ENCODE results near the gene WAC.
"Not testable (repeated sequence)": the region's sequence is repeated elsewhere in the genome, so short reads cannot be mapped to it uniquely, and the experiment has no call there.

WAC gene

DNA sequence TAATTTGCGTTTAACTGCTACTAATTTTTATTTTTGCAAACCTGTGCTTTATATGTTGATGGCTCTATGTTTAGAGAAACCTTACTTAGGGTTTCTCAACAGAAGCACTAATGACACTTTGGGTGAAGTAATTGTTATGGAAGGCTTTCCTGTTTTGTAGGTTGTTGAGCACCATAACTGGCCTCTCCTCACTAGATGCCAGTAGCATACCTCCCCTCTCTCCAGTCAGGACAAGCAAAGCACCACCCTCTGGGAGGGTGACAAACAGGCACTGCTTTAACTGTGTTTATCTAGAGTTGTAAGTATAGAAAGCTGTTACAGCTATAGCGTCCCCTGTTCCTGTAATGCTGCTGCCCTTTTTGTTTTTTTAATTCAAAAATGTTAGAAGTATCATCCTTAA, 60.9 kb downstream of the WAC start:
- no peak for DNase-seq
- in situ Hi-C loops (cut with HindIII; ENCODE audit: low pct_ligation_motif_present, low pct_unique_long_range_greater_than_20kb, low sequenced_read_pairs): no loop called here

DNA sequence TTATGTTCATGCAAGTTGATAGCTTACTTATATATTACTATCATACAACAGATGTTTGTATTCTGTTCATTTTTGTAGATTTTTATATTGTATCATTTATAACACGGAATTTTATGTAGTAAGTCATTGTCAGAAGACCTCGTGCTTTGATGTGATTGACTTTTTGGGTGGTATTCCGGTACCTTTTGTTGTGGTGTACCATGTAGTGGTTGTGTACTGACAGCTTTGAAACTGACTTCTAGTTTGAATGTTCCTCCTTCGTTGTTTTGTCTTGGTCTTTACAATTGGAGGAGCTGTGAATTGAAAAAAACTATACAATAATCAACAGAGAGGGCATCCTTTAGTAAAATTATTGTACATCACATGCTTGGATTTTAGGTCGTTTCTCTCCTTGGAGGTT, 61.5 kb downstream of the WAC start:
- in situ Hi-C loops (cut with HindIII; ENCODE audit: low pct_ligation_motif_present, low pct_unique_long_range_greater_than_20kb, low sequenced_read_pairs): no loop called here
- DNase-seq: no peak

DNA sequence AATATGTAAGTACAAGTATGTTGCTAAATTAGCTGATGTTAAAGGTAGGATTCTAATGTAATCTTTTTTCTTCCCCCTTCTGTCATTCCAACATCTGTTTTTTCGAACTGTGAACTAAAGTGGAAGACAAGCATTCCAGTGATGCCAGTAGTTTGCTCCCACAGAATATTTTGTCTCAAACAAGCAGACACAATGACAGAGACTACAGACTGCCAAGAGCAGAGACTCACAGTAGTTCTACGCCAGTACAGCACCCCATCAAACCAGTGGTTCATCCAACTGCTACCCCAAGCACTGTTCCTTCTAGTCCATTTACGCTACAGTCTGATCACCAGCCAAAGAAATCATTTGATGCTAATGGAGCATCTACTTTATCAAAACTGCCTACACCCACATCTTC, 62.7 kb downstream of the WAC start:
- no peak for DNase-seq
- in situ Hi-C loops (cut with HindIII; ENCODE audit: low pct_ligation_motif_present, low pct_unique_long_range_greater_than_20kb, low sequenced_read_pairs): no loop called here

DNA sequence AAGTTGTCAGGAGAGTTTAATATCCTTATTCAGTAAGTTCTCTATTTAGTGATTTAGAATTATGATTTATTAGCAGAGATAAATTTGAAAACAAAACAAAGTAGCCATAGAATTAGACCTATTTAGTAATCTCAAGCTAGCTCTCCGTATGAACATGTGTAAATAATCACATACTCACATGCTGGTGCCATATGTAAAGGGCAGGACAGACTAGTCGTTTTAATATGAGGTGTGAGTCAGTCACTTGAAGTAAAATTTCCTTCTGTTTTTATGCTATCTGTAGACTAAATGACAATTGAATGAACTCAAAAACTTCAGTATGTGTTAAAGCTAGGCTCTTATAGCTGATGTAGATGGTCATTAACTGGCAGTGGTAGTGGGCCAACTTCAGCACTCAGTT, 67.1 kb downstream of the WAC start:
- in situ Hi-C loops (cut with HindIII; ENCODE audit: low pct_ligation_motif_present, low pct_unique_long_range_greater_than_20kb, low sequenced_read_pairs): no loop called here

DNA sequence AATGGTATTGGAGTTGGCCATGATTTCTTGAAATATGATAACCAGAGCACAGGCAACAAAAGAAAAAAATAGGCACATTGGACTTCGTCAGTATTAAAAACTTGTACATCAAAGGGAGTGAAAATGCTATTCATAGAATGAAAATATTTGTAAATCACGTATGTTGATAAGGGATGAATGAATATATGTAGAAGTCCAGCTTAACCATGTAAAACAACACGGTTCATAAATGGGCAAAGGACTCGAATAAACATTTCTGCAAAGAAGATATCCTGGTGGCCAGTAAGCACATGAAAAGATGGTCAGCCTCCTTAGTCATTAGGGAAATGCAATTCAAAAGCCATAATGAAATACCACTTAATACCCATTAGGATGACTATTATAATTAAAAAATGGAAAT, 68.1 kb downstream of the WAC start:
- in situ Hi-C loops (cut with HindIII; ENCODE audit: low pct_ligation_motif_present, low pct_unique_long_range_greater_than_20kb, low sequenced_read_pairs): no loop called here
- no peak for DNase-seq

More for the DNA sequence above, 67.1 kb downstream of the WAC start:
- DNase-seq: no peak

DNA sequence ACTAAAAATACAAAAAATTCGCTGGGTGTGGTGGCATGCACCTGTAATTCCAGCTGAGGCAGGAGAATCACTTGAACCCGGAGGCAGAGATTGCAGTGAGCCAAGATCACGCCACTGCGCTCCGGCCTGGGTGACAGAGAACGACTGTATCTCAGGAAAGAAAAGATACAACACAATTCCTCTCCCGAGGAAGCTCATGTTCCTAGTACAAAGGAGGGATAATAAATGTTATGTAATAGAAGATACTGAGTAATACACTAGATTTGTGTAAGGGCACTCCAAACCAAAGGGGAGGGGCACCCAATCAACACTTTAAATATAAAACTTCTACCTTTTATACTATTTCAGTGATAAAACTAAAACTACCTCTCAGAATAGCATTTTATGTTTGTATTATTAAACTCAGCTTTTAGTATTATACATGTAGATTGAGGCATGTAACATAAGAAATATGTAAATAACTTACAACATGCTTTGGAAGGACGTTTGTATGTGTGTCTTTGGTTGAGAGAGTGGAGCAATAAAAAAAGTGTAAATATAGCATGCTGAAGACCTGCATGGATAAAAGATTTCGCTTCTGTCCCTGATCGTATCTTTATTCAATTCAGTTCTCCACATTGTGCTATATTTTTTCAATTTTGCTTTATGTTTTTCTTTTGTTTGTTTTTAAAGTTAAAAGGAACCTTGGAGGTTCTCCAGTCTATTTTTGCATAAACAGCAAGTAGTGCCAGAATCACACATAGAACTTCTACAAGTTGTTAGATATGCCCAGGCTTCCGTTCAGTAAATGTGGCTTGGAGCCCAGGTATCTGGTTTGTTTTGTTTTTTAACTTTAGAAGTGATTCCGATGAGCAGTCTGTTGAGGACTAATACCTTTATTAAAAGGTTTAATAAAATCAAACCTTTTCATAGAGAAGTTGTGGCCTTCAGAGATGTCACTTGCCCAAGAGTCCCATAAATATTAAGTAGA, 71.9 kb downstream of the WAC start:
- DNase-seq: no peak
- in situ Hi-C loops (cut with HindIII; ENCODE audit: low pct_ligation_motif_present, low pct_unique_long_range_greater_than_20kb, low sequenced_read_pairs): no loop called here

DNA sequence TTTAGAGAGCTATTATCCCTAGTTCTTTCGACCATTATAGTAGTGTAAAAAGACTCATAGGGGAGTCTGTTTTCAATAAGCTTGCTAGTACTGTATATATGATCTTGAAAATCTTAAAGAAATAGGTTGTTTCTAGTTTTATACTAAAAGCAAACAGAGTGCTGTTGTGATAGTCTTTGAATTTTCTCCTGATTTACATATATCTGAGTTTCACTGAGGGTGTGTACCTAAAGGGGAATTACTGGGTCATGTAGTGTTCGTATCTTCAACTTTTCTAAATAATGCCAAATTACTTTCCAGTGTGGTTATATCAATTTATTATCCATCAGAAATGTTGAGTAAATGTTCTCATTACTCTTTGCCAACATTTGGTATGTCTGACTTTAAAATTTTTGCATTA, 73.7 kb downstream of the WAC start:
- in situ Hi-C loops (cut with HindIII; ENCODE audit: low pct_ligation_motif_present, low pct_unique_long_range_greater_than_20kb, low sequenced_read_pairs): no loop called here
- DNase-seq: no peak

DNA sequence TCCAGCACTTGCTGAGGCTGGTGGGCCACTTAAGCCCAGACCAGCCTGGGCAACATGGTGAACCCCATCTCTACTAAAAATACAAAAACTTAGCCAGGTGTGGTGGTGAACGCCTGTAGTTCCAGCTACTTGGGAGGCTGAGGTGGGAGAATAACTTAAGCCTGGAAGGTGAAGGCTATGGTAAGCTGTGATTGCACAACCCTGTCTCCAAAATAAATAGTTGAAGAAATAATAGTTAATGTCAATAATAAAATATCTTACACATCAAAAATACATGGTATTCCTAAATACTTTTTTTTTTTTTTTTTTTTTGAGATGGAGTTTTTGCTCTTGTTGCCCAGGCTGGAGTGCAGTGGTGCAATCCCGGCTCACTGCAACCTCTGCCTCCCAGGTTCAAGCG, 76.7 kb downstream of the WAC start:
- DNase-seq; in situ Hi-C loops (cut with HindIII; ENCODE audit: low pct_ligation_motif_present, low pct_unique_long_range_greater_than_20kb, low sequenced_read_pairs): not testable (repeated sequence)

DNA sequence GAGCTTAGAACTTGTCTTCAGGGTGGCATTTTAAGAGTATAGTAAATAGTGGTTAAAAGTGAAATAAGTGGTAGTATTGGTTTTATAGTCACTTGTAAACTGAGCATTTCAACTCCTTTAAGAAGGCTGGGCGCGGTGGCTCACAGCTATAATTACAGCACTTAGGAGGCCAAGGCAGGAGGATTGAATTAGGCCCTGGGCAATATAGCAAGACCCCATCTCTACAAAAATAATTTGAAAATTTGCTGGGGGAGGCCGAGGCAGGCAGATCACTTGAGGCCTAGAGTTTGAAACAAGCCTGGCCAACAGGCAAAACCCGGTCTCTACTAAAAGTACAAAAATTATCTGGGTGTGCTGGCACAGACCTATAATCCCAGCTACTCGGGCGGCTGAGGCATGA, 80.0 kb downstream of the WAC start:
- DNase-seq: no peak
- in situ Hi-C loops (cut with HindIII; ENCODE audit: low pct_ligation_motif_present, low pct_unique_long_range_greater_than_20kb, low sequenced_read_pairs): no loop called here

DNA sequence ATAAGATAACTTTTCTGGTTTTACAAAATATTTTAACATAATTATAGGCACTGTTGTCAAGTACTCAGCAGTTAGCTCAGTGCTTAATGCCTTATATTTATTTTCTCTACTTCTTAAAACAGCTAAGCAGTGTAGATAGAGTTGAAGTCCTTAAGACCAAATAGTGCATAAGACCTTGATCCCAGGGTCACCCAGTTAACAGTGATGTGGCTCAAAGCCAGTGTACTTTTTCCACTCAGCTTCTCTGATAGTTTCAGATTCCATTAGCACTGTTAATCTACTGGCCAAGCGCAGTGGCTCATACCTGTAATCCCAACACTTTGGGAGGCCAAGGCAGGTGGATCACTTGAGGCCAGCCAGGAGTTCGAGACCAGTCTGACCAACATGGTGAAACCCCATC, 83.6 kb downstream of the WAC start:
- DNase-seq: no peak
- in situ Hi-C loops (cut with HindIII; ENCODE audit: low pct_ligation_motif_present, low pct_unique_long_range_greater_than_20kb, low sequenced_read_pairs): no loop called here

DNA sequence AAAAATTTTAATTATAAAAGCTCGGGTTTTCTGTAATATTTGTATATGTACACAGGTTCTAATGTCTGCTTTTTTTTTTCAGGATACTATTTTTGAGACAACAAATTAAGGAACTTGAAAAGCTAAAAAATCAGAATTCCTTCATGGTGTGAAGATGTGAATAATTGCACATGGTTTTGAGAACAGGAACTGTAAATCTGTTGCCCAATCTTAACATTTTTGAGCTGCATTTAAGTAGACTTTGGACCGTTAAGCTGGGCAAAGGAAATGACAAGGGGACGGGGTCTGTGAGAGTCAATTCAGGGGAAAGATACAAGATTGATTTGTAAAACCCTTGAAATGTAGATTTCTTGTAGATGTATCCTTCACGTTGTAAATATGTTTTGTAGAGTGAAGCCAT, 86.5 kb downstream of the WAC start:
- DNase-seq: no peak
- in situ Hi-C loops (cut with HindIII; ENCODE audit: low pct_ligation_motif_present, low pct_unique_long_range_greater_than_20kb, low sequenced_read_pairs): no loop called here

DNA sequence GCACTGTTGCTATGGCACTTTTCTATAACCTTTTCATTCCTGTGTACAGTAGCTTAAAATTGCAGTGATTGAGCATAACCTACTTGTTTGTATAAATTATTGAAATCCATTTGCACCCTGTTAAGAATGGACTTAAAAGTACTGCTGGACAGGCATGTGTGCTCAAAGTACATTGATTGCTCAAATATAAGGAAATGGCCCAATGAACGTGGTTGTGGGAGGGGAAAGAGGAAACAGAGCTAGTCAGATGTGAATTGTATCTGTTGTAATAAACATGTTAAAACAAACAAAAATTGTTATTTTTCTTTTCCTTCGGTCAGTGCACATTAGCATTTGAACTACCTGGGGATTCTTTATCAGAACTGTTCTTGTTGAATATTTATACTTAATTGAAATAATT, 87.3 kb downstream of the WAC start:
- in situ Hi-C loops (cut with HindIII; ENCODE audit: low pct_ligation_motif_present, low pct_unique_long_range_greater_than_20kb, low sequenced_read_pairs): no loop called here
- no peak for DNase-seq

DNA sequence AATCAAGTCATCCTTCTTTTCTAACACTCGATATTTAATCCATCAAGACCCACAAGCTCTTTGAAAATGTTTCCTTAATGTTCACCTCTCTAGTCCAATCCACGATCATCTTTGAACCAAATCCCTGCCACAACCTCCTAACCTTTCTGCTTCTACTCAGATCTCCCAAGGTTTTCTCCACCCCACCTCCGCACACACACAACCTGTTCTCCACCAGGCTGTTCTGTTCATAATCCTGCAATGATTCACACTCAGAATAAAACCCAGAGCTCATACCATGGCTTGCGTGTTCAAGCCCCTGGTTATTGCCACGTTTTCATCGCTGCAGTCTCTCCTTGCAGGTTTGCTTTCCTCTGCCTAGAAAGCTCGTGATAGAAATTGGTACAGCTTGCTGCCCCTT, 90.6 kb downstream of the WAC start:
- in situ Hi-C loops (cut with HindIII; ENCODE audit: low pct_ligation_motif_present, low pct_unique_long_range_greater_than_20kb, low sequenced_read_pairs): no loop called here
- no peak for DNase-seq

DNA sequence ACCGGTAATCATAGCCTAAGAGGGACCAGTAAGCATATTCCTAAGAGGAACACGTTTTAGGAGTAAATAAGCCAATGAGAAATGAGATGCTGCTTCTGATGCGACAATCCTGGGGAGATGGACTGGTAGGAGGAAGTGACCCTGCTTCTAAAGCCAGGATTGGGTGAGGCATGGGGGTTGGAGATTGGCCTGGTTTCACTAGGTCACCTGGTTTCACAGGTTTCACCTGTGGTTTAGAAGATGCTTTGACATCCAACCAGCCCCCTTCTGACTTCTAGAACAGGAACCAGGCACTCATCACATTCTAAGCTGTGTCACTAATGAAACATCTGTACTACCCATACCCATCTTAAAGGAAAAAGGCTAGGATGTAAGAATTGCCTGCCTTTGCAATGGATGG, 91.4 kb downstream of the WAC start:
- DNase-seq: no peak
- in situ Hi-C loops (cut with HindIII; ENCODE audit: low pct_ligation_motif_present, low pct_unique_long_range_greater_than_20kb, low sequenced_read_pairs): no loop called here

DNA sequence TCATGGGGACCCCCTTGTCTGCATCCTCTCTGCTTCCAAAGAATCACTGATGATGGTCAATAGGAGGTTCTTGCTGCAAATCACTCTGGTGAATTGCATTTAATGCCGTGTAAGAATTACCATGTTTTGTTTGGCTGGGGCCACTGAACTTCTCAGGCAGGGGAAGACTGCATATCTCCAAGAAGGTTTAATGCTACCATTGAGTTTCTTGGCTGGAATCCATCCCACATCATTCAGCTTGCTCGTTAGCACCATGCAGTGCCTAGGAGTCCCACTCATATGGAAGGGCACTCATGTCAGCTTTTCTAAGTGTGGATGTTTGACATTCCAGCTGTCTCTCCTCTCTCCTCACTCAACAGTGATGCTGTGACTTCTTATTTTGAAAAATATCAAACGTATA, 94.2 kb downstream of the WAC start:
- DNase-seq: no peak
- in situ Hi-C loops (cut with HindIII; ENCODE audit: low pct_ligation_motif_present, low pct_unique_long_range_greater_than_20kb, low sequenced_read_pairs): no loop called here

DNA sequence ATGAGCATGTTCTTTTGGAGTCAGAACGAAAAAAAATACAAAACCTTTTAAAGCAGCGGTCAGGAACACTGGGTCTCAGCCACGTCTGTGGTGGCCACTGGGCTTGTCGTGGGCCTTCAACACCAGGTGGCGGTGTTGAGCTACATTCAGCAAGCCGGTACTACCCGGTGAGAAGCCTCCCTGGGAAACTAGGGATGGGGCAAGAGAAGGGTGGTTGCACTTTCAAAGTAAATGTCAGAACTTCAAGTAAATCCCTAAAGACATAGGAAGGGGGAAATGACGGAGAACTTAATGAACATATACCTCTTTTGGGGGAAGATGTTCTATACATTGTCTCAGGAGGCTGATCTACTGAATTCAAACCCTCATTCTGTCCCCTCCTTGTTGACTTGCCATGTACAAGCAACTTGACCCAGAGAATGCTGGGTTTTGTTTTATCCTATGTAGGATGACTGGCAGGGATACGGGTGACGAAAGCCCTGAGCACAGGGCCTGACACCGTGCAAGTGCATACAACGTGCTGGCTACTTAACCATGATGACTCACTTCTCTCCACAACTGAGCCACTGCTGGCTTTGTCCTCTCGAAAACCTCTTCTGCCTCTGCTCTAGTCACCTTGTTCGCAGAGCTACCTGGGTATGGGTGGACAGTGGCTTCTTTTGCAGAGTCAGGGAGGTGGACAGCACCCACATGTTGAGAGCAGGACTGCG, 95.4 kb downstream of the WAC start:
- in situ Hi-C loops (cut with HindIII; ENCODE audit: low pct_ligation_motif_present, low pct_unique_long_range_greater_than_20kb, low sequenced_read_pairs): no loop called here
- peak; percentile 69 for DNase-seq

DNA sequence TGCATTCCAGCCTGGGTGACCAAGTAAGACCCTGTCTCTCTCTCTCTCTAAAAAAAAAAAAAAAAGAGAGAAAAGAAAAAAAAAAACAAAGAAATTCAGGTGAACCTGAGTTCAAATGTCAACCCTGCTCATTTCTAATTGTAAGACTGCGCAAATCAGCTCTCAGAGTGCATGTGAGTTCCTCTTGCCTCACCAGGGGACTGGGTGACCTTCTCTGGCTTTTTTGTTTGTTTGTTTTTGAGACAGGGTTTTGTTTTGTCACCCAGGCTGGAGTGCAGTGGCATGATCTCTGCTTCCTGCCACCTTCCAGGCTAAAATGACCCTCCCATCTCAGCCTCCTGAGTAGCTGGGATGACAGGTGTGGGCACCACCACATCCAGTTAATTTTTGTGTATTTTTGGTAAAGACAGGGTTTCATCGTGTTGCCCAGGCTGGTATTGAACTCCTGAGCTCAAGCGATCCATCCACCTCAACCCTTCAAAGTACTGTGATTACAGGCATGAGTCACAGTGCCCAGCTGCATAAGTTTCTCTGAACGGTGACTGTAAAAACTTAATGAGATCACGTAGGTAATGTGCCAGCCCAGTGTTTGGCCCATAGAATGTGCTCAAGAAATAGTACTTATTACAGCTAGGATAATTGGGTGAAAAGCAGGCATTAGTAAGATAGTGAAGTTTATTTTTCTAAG, 99.1 kb downstream of the WAC start:
- in situ Hi-C loops (cut with HindIII; ENCODE audit: low pct_ligation_motif_present, low pct_unique_long_range_greater_than_20kb, low sequenced_read_pairs): no loop called here
- DNase-seq: peak; percentile 31

DNA sequence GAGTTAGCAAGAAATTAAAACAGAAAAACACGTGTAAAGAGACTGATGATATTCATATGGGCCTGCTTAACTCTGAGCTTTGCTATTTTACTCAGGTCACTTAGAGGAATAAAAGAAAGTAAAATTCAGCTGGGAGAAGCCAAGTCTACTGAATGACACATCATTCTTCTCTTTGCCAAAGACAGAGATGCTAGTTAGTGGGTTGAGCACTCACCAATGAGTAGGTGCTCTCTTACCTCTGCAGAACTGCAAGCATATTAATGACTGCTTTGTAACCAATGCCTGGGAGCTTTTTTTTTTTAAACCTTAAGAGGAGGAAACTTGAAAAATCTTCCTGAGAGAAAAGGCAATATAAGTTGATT, 99.6 kb downstream of the WAC start:
- DNase-seq: no peak
- in situ Hi-C loops (cut with HindIII; ENCODE audit: low pct_ligation_motif_present, low pct_unique_long_range_greater_than_20kb, low sequenced_read_pairs): no loop called here

DNA sequence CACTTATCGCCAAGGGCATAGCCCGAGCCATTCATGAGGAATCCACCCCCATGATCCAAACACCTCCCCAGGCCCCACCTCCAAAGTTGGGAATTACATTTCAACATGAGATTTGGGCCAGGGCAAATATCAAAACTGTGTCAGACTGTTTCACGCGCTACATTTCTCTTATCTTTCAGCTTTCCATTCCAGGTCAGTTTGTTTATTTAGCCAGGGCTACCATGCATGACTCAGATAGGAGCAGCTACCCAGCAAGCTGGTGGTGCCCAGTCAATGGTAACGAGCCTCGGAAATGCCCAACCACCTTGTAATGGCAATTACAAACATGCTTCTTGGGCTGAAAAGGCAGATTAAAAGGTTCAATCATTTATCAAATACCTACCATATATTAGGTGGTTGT, 100.8 kb downstream of the WAC start:
- in situ Hi-C loops (cut with HindIII; ENCODE audit: low pct_ligation_motif_present, low pct_unique_long_range_greater_than_20kb, low sequenced_read_pairs): no loop called here

More for the DNA sequence above, 100.8 kb downstream of the WAC start:
- peak; percentile 57 for DNase-seq
